GM12892 (cell line): ENCODE results near the gene RFTN2.
"Not testable (repeated sequence)": the region's sequence is repeated elsewhere in the genome, so short reads cannot be mapped to it uniquely, and the experiment has no call there.

Experiments used
- DNase-seq: peaks from one replicate; pipeline ENCODE4 v3.0.0; 2011; ENCODE audit not compliant: insufficient read length
- FAIRE-seq: peaks from 2 replicates; lab custom pipeline; 2011; peaks lifted over from hg19 to GRCh38; lab: Jason Lieb, UNC
- POLR2A ChIP-seq: IDR thresholded peaks from 2 replicates; pipeline ENCODE4 v1.6.1; 2011; ENCODE audit warnings: low read depth, low read length, control low read depth
- POLR2AphosphoS5 ChIP-seq: IDR thresholded peaks from 2 replicates; pipeline ENCODE4 v1.6.1; 2011; ENCODE audit warnings: low read depth, low read length, control low read depth
- TAF1 ChIP-seq: IDR thresholded peaks from 2 replicates; pipeline ENCODE4 v1.6.1; 2011; ENCODE audit warnings: low read depth, mild to moderate bottlenecking, control low read depth, low read length, borderline replicate concordance

Gene RFTN2

GRCh38 chr2:197704434-197705120, 29.2 kb upstream of the RFTN2 start:
- FAIRE-seq (no peak), DNase-seq (no peak)
- no peak for TF ChIP-seq POLR2AphosphoS5
- TF ChIP-seq POLR2A, result no peak
- no peak; the same call in 1 of the 2 replicates for TF ChIP-seq TAF1

GRCh38 chr2:197700960-197701359, 25.6 kb upstream of the RFTN2 start:
- DNase-seq, result no peak
- no peak for TF ChIP-seq POLR2AphosphoS5
- no peak for FAIRE-seq

- not testable (repeated sequence) for FAIRE-seq, DNase-seq
These were observed 24.3 kb upstream of the RFTN2 start for GRCh38 chr2:197699724-197700123.

- not testable (repeated sequence) for FAIRE-seq, DNase-seq
These were observed 21.2 kb upstream of the RFTN2 start for GRCh38 chr2:197696571-197696970.

GRCh38 chr2:197695971-197696370, 20.6 kb upstream of the RFTN2 start:
- FAIRE-seq, DNase-seq: not testable (repeated sequence)

GRCh38 chr2:197695206-197695605, 19.8 kb upstream of the RFTN2 start:
- DNase-seq, FAIRE-seq: not testable (repeated sequence)

- DNase-seq, result no peak
- no peak for TF ChIP-seq POLR2AphosphoS5
- no peak for TF ChIP-seq POLR2A
- no peak for TF ChIP-seq TAF1
- FAIRE-seq, result no peak
These were observed 2.1 kb upstream of the RFTN2 start for GRCh38 chr2:197677483-197677882.

GRCh38 chr2:197677056-197677455, 1.7 kb upstream of the RFTN2 start:
- peak; percentile 85 for FAIRE-seq
- TF ChIP-seq TAF1 (no peak), POLR2AphosphoS5 (no peak), POLR2A (no peak)
- no peak for DNase-seq

GRCh38 chr2:197675711-197676188, 363 bp upstream of the RFTN2 start:
- TF ChIP-seq POLR2AphosphoS5 (no peak), TAF1 (no peak), POLR2A (no peak)
- no peak for DNase-seq
- FAIRE-seq, result no peak

- FAIRE-seq (no peak), DNase-seq (no peak)
- no peak for TF ChIP-seq POLR2AphosphoS5
- TF ChIP-seq TAF1, result no peak
- TF ChIP-seq POLR2A, result no peak
These were observed 796 bp downstream of the RFTN2 start for GRCh38 chr2:197674591-197674990.

GRCh38 chr2:197674060-197674459, 1.3 kb downstream of the RFTN2 start:
- FAIRE-seq, result no peak
- no peak for DNase-seq
- no peak for TF ChIP-seq POLR2A
- no peak for TF ChIP-seq TAF1
- TF ChIP-seq POLR2AphosphoS5, result no peak

- DNase-seq, result no peak
- FAIRE-seq, result peak; percentile 5
- TF ChIP-seq POLR2AphosphoS5 (no peak), POLR2A (no peak), TAF1 (no peak)
These were observed 1.8 kb downstream of the RFTN2 start for GRCh38 chr2:197673606-197674005.

- DNase-seq, result no peak
- no peak for FAIRE-seq
- TF ChIP-seq TAF1 (no peak), POLR2AphosphoS5 (no peak)
These were observed 2.3 kb downstream of the RFTN2 start for GRCh38 chr2:197673106-197673505.
